Vagina (tissue), 2 donors: ENCODE results near the gene SELENOF. TPM values are rescaled to one million over a fixed set of nuclear protein-coding genes. Genes with fewer than 3 reads are reported as not detected.

Source experiments
- DNase-seq, 2 donors: peaks; one replicate each; pipeline ENCODE4 v3.0.0-alpha.2; 2017; ENCODE audit errors: extremely low spot score in 2 of 2
- H3K27ac ChIP-seq: fragments of 200-600 bp; sonication (generic); one replicate; pipeline ENCODE4 v1.5.1; 2019
- H3K27me3 ChIP-seq: fragments of 200-600 bp; sonication (generic); one replicate; pipeline ENCODE4 v1.5.1; 2019
- H3K36me3 ChIP-seq, 2 donors: fragments of 200-600 bp; sonication (generic); one replicate each; pipeline ENCODE4 v1.5.1; 2017 to 2019
- H3K4me1 ChIP-seq: fragments of 200-600 bp; sonication (generic); one replicate; pipeline ENCODE4 v1.5.1; 2019
- H3K4me3 ChIP-seq, 2 donors: fragments of 200-600 bp; sonication (generic); 1 replicate in 1 of 2; 2 replicates in 1 of 2; pipeline ENCODE4 v1.5.1; 2016 to 2019
- H3K9me3 ChIP-seq: fragments of 200-600 bp; sonication (generic); one replicate; pipeline ENCODE4 v1.5.1; 2019
- CTCF ChIP-seq, 3 experiments: fragments of 450-650 bp in 2 of 3; fragments of 200-600 bp in 1 of 3; sonication (generic) in 1 of 3; IDR thresholded peaks; one replicate each; pipeline ENCODE4 v1.5.1; 2017 to 2019; ENCODE audit warnings: antibody characterized with exemption in 3 of 3, mild to moderate bottlenecking in 2 of 3, moderate library complexity in 2 of 3
- POLR2A ChIP-seq, 2 donors: fragments of 450-650 bp; IDR thresholded peaks; one replicate each; pipeline ENCODE4 v1.6.1; 2017; ENCODE audit warnings: antibody characterized with exemption in 2 of 2, mild to moderate bottlenecking in 2 of 2, moderate library complexity in 2 of 2
- POLR2AphosphoS5 ChIP-seq, 2 donors: sonication (generic); formaldehyde crosslinking; IDR thresholded peaks; one replicate each; pipeline ENCODE4 v1.9.0; 2017; ENCODE audit warnings: antibody characterized with exemption in 2 of 2, mild to moderate bottlenecking in 2 of 2, low read depth in 1 of 2; ENCODE audit not compliant: insufficient read depth in 1 of 2
- intact Hi-C: fragments of 100-400 bp; cut with DNase I; formaldehyde crosslinking; loops from one replicate; pipeline ENCODE4 v1.15.1; 2023
- total RNA-seq: library from RNA; depleted of rRNA; stranded (reverse); fragments of >200 nt; gene quantifications from one replicate; pipeline ENCODE4 v1.2.3, GENCODE V29; 2016

Gene SELENOF
- total RNA-seq, 1 donor from 2014 or later = 77.3 TPM

GRCh38 chr1:86865973-86866637 lies 47.8 kb downstream of the SELENOF start:
- no peak for DNase-seq
- no peaks in the 10 kb centered on the region for H3K4me1 ChIP-seq
- no peaks in the 10 kb centered on the region for H3K36me3 ChIP-seq
- intact Hi-C loops = no loop called here
- no peak overlapping the region for H3K27ac ChIP-seq
- no peaks in the 10 kb centered on the region for H3K27me3 ChIP-seq
- H3K4me3 ChIP-seq = no peak overlapping the region
- H3K9me3 ChIP-seq = no peaks in the 10 kb centered on the region
- TF ChIP-seq POLR2A (IDR thresholded peaks at IDR 0.05) = no peak
- TF ChIP-seq CTCF (IDR thresholded peaks at IDR 0.05) = no peak
- no peak for TF ChIP-seq POLR2AphosphoS5 (IDR thresholded peaks at IDR 0.05; ENCODE audit: insufficient read depth in 1 of 2, low read depth in 1 of 2)

- no peaks in the 10 kb centered on the region for H3K9me3 ChIP-seq
- H3K27me3 ChIP-seq = no peaks in the 10 kb centered on the region
- intact Hi-C loops = no loop called here
- H3K27ac ChIP-seq = no peak overlapping the region
- H3K4me3 ChIP-seq = no peak overlapping the region
- DNase-seq = no peak
- no peaks in the 10 kb centered on the region for H3K36me3 ChIP-seq
- no peaks in the 10 kb centered on the region for H3K4me1 ChIP-seq
- TF ChIP-seq POLR2A (IDR thresholded peaks at IDR 0.05) = no peak
- TF ChIP-seq CTCF (IDR thresholded peaks at IDR 0.05) = no peak
- TF ChIP-seq POLR2AphosphoS5 (IDR thresholded peaks at IDR 0.05; ENCODE audit: insufficient read depth in 1 of 2, low read depth in 1 of 2) = no peak
Measured at GRCh38 chr1:86862920-86863319, 51.0 kb downstream of the SELENOF start.

- no peak for DNase-seq
- TF ChIP-seq POLR2AphosphoS5 (IDR thresholded peaks at IDR 0.05; ENCODE audit: insufficient read depth in 1 of 2, low read depth in 1 of 2) = no peak
- no peak for TF ChIP-seq POLR2A (IDR thresholded peaks at IDR 0.05)
- TF ChIP-seq CTCF (IDR thresholded peaks at IDR 0.05) = no peak
- intact Hi-C loops = no loop called here
- H3K36me3 ChIP-seq = no peaks in the 10 kb centered on the region
- no peak overlapping the region for H3K27ac ChIP-seq
- no peaks in the 10 kb centered on the region for H3K9me3 ChIP-seq
- H3K4me3 ChIP-seq = no peak overlapping the region
- H3K4me1 ChIP-seq = no peaks in the 10 kb centered on the region
- no peaks in the 10 kb centered on the region for H3K27me3 ChIP-seq
Measured at GRCh38 chr1:86861424-86861823, 52.5 kb downstream of the SELENOF start.

GRCh38 chr1:86860424-86860823 lies 53.5 kb downstream of the SELENOF start:
- Histone ChIP-seq H3K27ac (no peak overlapping the region), H3K36me3 (no peaks in the 10 kb centered on the region), H3K4me1 (no peaks in the 10 kb centered on the region), H3K27me3 (no peaks in the 10 kb centered on the region), H3K9me3 (no peaks in the 10 kb centered on the region), H3K4me3 (no peak overlapping the region)
- TF ChIP-seq POLR2A (IDR thresholded peaks at IDR 0.05) (no peak), POLR2AphosphoS5 (IDR thresholded peaks at IDR 0.05; ENCODE audit: insufficient read depth in 1 of 2, low read depth in 1 of 2) (no peak), CTCF (IDR thresholded peaks at IDR 0.05) (no peak)
- no peak for DNase-seq
- intact Hi-C loops = no loop called here

- Histone ChIP-seq H3K9me3 (no peaks in the 10 kb centered on the region), H3K4me1 (no peaks in the 10 kb centered on the region), H3K27ac (no peak overlapping the region), H3K4me3 (no peak overlapping the region), H3K36me3 (no peaks in the 10 kb centered on the region), H3K27me3 (no peaks in the 10 kb centered on the region)
- TF ChIP-seq POLR2AphosphoS5 (IDR thresholded peaks at IDR 0.05; ENCODE audit: insufficient read depth in 1 of 2, low read depth in 1 of 2) (no peak), CTCF (IDR thresholded peaks at IDR 0.05) (no peak), POLR2A (IDR thresholded peaks at IDR 0.05) (no peak)
- DNase-seq = no peak
- intact Hi-C loops = no loop called here
Measured at GRCh38 chr1:86860020-86860419, 53.9 kb downstream of the SELENOF start.
